Fibroblast of the aortic adventitia (primary cell): ENCODE data around the gene SSH2. TPM values are rescaled to one million over a fixed set of nuclear protein-coding genes. Genes with fewer than 3 reads are reported as not detected.

Experiments used
- DNase-seq: peaks from one replicate; pipeline ENCODE4 v3.0.0-alpha.2; 2010; ENCODE audit warnings: low read depth
- H3K4me3 ChIP-seq: 2 replicates; pipeline ENCODE4 v1.5.1; 2011; ENCODE audit warnings: low read depth, mild to moderate bottlenecking, control low read depth, low read length, moderate library complexity
- CTCF ChIP-seq: IDR thresholded peaks from 2 replicates; pipeline ENCODE4 v1.5.1; 2011; ENCODE audit warnings: mild to moderate bottlenecking, low read length, control low read depth, inconsistent platforms; ENCODE audit not compliant: insufficient read depth
- total RNA-seq: library from RNA; depleted of rRNA; stranded (reverse); fragments of >200 nt; gene quantifications from 2 replicates; pipeline ENCODE4 v1.2.3, GENCODE V29; 2012; ENCODE audit warnings: low replicate concordance

SSH2 gene
- total RNA-seq, 1 donor = 21.1 TPM

DNA sequence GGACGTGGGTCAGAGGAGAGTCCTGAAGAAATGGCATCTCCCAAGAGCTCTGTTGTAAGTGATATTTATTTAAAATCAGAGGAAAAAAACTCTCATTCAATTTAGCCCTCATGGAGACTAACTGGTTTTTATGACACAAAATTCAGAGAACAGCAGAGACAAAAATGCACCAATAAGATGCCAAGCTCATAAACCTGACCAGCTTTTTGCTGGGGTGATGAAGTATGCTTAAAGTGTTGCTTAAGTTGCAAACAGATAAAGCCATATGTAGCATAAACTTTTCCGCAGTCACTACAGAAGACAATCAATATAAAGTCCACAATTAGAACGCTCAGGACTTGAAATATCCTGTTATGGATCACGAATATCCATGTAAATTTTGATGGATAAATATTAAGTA lies 183.4 kb downstream of the SSH2 start:
- no peak for TF ChIP-seq CTCF
- DNase-seq = no peak
- no peak overlapping the region for H3K4me3 ChIP-seq

DNA sequence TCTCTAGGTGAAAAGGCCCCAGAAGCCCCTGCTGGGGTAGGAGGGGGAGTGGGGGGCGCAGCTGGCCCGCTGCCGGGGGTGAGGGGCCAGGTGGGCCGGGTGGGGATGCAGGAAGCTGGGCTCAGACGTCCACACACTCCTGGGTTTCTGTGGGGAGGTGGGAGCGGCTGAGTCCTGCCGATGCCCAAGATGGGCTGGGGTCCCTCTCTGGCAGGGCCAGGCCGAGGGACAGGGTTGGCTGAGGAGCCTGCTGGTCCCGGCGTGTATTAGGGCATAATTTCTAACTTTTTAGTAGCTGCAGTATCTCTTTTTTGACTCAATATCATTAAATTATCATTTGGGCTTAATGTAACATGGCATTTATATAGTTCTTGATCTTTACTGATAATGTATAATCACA lies 185.9 kb downstream of the SSH2 start:
- no peak for DNase-seq
- no peak overlapping the region for H3K4me3 ChIP-seq
- no peak for TF ChIP-seq CTCF

DNA sequence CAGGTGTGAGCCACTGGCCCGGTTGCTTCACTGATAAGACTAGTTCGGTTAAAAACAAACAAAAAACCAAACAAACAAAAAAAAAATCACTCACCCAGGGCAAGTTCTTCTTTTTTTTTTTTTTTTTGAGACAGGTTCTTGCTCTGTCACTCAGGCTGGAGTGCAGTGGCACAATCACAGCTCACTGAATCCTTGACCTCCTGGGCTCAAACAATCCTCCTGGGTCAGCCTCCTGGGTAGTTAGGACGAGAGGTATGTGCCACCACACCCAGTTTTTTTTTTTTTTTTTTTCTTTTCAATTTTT lies 187.9 kb downstream of the SSH2 start:
- no peak overlapping the region for H3K4me3 ChIP-seq
- no peak for TF ChIP-seq CTCF
- no peak for DNase-seq

GRCh38 chr17:29740017-29740416 lies 190.0 kb downstream of the SSH2 start:
- TF ChIP-seq CTCF = no peak
- DNase-seq = no peak
- H3K4me3 ChIP-seq = no peak overlapping the region

DNA sequence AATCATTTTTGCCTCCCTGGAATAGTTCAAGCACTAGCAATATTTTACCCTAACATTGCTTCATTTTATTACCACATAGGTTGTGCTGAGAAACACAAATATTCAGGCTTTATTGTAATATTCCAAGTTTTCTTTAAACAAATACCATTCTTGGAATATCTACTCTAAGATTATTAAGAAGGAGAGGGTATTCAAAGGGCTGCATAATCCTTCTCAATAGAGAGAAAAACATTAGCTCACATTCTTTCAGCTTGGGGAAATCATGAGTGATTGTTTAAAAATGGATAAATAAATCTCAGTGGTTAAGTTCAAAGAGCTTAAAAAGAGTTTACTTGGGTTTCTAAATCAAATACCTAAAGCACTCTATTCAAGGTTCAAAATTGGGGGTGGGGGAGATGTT lies 195.4 kb downstream of the SSH2 start:
- DNase-seq = no peak
- no peak overlapping the region for H3K4me3 ChIP-seq
- no peak for TF ChIP-seq CTCF

- peak; percentile 8 for DNase-seq
- no peak overlapping the region for H3K4me3 ChIP-seq
- no peak for TF ChIP-seq CTCF
Measured at GRCh38 chr17:29733166-29733565, 196.9 kb downstream of the SSH2 start.

DNA sequence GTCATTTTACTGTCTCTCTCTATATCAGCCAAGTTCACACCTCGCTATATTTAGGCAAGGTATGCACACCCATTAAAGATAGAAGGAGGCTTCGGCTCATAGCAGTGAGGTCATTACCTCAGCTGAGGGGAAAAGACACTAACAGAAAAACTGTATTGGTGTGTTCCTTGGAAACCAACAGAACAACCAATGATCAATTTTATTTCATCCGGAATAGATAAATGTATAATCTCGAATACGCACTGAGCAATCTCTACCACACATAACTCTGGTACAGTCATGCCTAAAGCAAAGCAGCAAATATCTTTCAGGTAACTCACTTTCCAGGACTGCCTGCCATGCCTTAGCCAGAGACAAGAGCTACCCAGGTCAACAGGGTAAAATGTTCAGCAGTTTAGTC lies 197.4 kb downstream of the SSH2 start:
- no peak overlapping the region for H3K4me3 ChIP-seq
- no peak for TF ChIP-seq CTCF
- DNase-seq = no peak
